ENCODE results near the gene TSBP1. TPM values are rescaled to one million over a fixed set of nuclear protein-coding genes. Genes with fewer than 3 reads are reported as not detected.

The TSBP1 gene
- total RNA-seq, 1 donor: not detected

DNA sequence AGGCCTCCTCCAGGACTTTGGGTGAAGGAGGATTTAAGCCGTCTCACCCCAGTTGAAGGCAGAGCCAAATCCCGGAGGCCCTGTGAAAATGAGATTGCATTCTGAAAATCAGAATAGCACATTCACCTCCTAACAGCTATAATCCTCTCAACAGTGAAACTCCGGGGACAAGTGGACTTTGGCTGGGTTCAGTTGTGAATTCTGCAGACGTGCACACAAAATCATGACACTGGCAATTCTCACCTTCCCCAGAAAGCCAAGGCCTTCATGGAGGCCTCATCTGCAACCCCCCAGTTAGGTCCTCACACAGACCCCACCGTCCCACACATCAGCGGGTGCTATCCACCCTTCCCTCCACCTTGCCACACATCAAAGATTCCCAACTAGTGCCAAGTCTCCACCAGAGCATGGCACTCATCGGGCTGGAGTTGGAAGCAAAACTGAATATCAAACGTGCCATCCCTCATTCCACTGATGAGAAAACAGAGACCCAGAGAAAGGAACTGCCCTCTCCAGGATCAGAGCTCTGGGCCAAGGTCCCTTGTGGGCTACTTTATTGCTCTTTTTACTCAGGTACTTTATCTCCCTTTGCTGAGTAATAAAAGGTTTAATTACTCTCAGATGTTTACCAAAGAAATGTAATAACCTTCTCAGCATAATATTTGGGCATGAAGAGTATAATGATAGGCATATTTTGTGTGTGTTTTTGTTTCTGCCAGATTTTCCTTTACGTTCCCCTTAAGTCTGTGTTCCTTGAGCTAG lies 40.0 kb upstream of the TSBP1 start:
- Histone ChIP-seq H3K4me2 (ENCODE audit: insufficient read depth, low read length) (no peak overlapping the region), H2AFZ (ENCODE audit: low read length) (no peak overlapping the region), H3K27ac (ENCODE audit: low read depth, low read length) (no peak overlapping the region), H3K4me1 (ENCODE audit: insufficient read depth, low read length) (no peaks in the 10 kb centered on the region), H3K27me3 (ENCODE audit: insufficient read depth, low read length) (peaks cover 53% of the 10 kb centered on the region), H3K4me3 (ENCODE audit: insufficient read depth, low read length) (no peak overlapping the region), H3K79me2 (ENCODE audit: insufficient read depth, low read length) (no peaks in the 10 kb centered on the region), H3K9me3 (ENCODE audit: low read depth, low read length) (no peaks in the 10 kb centered on the region), H3K36me3 (ENCODE audit: insufficient read depth, low read length) (no peaks in the 10 kb centered on the region), H4K20me1 (ENCODE audit: insufficient read depth, low read length) (no peaks in the 10 kb centered on the region)
- TF ChIP-seq, protein P1, sequence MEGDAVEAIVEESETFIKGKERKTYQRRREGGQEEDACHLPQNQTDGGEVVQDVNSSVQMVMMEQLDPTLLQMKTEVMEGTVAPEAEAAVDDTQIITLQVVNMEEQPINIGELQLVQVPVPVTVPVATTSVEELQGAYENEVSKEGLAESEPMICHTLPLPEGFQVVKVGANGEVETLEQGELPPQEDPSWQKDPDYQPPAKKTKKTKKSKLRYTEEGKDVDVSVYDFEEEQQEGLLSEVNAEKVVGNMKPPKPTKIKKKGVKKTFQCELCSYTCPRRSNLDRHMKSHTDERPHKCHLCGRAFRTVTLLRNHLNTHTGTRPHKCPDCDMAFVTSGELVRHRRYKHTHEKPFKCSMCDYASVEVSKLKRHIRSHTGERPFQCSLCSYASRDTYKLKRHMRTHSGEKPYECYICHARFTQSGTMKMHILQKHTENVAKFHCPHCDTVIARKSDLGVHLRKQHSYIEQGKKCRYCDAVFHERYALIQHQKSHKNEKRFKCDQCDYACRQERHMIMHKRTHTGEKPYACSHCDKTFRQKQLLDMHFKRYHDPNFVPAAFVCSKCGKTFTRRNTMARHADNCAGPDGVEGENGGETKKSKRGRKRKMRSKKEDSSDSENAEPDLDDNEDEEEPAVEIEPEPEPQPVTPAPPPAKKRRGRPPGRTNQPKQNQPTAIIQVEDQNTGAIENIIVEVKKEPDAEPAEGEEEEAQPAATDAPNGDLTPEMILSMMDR (IDR thresholded peaks at IDR 0.05; ENCODE audit: extremely low read depth, low read depth, low read length): no peak
- no peak for DNase-seq (ENCODE audit: insufficient read length, low spot score, missing footprints)

DNA sequence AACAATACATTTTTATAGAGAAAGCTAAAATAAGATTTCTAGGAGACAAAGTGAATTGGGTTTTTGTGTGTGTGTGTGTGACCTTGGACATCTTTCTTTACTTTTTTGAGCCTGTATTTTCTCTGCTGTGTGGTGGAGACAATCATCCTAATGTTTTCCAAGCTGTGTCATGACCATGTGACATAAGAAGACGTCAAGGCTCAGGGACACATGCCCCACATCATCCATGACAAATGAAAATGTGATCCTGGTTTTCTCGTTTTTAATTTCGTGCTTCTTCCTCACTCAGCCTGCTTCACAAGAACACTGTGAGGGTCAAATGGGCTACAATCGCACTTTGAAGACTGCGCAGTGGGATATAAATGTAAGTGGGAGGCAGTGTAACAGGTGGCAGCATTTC lies 39.2 kb upstream of the TSBP1 start:
- Histone ChIP-seq H3K79me2 (ENCODE audit: insufficient read depth, low read length) (no peaks in the 10 kb centered on the region), H3K4me1 (ENCODE audit: insufficient read depth, low read length) (no peaks in the 10 kb centered on the region), H3K9me3 (ENCODE audit: low read depth, low read length) (no peaks in the 10 kb centered on the region), H3K4me2 (ENCODE audit: insufficient read depth, low read length) (no peak overlapping the region), H3K4me3 (ENCODE audit: insufficient read depth, low read length) (no peak overlapping the region), H3K27me3 (ENCODE audit: insufficient read depth, low read length) (peaks cover 53% of the 10 kb centered on the region), H3K36me3 (ENCODE audit: insufficient read depth, low read length) (no peaks in the 10 kb centered on the region), H4K20me1 (ENCODE audit: insufficient read depth, low read length) (no peaks in the 10 kb centered on the region), H2AFZ (ENCODE audit: low read length) (no peak overlapping the region), H3K27ac (ENCODE audit: low read depth, low read length) (no peak overlapping the region)
- TF ChIP-seq, protein P1 (IDR thresholded peaks at IDR 0.05; ENCODE audit: extremely low read depth, low read depth, low read length): no peak
- no peak for DNase-seq (ENCODE audit: insufficient read length, low spot score, missing footprints)

DNA sequence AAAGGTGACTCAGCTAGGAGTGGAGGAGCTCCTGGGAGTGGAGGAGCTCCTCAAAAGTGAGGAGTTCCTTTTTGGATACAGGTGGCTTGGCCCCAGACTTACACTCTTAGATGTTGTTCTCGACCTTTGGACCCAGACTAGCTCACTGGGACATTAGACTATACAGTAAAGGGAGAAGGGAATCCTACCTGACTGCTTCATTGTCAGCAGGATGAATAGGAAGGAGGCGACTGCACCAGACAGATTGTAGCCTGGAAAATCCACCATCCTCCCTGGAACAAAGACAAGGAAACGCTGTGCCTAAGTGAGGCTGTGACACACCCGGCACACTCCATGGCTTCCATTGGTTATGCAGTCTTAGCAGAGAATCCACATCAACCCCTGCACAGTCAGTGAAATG lies 35.2 kb upstream of the TSBP1 start, which contains the start of gene BTNL2:
Gene BTNL2 (minus strand): TSS at position 325 of the 400 bp plus-strand sequence. CDS start 58 bp downstream, at position 267.
- Histone ChIP-seq H3K4me2 (ENCODE audit: insufficient read depth, low read length) (no peak within 1 kb of the TSS), H3K4me1 (ENCODE audit: insufficient read depth, low read length) (no peaks in the 10 kb centered on the region), H2AFZ (ENCODE audit: low read length) (no peak within 1 kb of the TSS), H4K20me1 (ENCODE audit: insufficient read depth, low read length) (no peaks in the 10 kb centered on the region), H3K79me2 (ENCODE audit: insufficient read depth, low read length) (no peaks in the 10 kb centered on the region), H3K27ac (ENCODE audit: low read depth, low read length) (no peak within 1 kb of the TSS), H3K4me3 (ENCODE audit: insufficient read depth, low read length) (no peak within 1 kb of the TSS), H3K27me3 (ENCODE audit: insufficient read depth, low read length) (peaks cover 38% of the 10 kb centered on the region), H3K36me3 (ENCODE audit: insufficient read depth, low read length) (no peaks in the 10 kb centered on the region), H3K9me3 (ENCODE audit: low read depth, low read length) (no peaks in the 10 kb centered on the region)
- TF ChIP-seq, protein P1 (IDR thresholded peaks at IDR 0.05; ENCODE audit: extremely low read depth, low read depth, low read length): no peak
- no peak for DNase-seq (ENCODE audit: insufficient read length, low spot score, missing footprints)

DNA sequence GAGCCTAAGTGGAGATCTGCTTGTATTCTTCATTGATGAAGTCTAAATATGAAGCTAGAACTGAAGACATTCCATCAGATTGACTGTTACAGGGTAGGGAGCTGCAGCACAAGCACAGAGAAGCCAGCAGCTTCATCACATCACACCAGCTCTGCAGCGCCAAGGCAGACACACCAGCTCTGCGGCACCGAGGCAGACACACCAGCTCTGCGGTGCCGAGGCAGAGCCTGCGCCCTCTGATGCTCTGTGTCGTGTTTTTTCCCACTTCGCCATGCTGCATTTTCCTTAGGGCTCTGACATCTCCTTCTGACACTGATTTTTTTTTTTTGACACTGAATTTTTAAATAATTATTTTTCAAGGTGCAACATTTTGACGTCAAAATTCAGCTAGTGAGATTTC lies 34.5 kb upstream of the TSBP1 start:
- no peaks in the 10 kb centered on the region for H3K9me3 ChIP-seq (ENCODE audit: low read depth, low read length)
- peaks cover 35% of the 10 kb centered on the region for H3K27me3 ChIP-seq (ENCODE audit: insufficient read depth, low read length)
- no peaks in the 10 kb centered on the region for H4K20me1 ChIP-seq (ENCODE audit: insufficient read depth, low read length)
- H3K27ac ChIP-seq (ENCODE audit: low read depth, low read length): no peak overlapping the region
- H3K79me2 ChIP-seq (ENCODE audit: insufficient read depth, low read length): no peaks in the 10 kb centered on the region
- DNase-seq (ENCODE audit: insufficient read length, low spot score, missing footprints): no peak
- TF ChIP-seq, protein P1 (IDR thresholded peaks at IDR 0.05; ENCODE audit: extremely low read depth, low read depth, low read length): no peak
- no peaks in the 10 kb centered on the region for H3K4me1 ChIP-seq (ENCODE audit: insufficient read depth, low read length)
- H3K4me2 ChIP-seq (ENCODE audit: insufficient read depth, low read length): no peak overlapping the region
- H3K36me3 ChIP-seq (ENCODE audit: insufficient read depth, low read length): no peaks in the 10 kb centered on the region
- H2AFZ ChIP-seq (ENCODE audit: low read length): no peak overlapping the region
- H3K4me3 ChIP-seq (ENCODE audit: insufficient read depth, low read length): no peak overlapping the region
